ENCODE data around the gene ACTR3C. TPM values are rescaled to one million over a fixed set of nuclear protein-coding genes. Genes with fewer than 3 reads are reported as not detected.

Gene ACTR3C
- total RNA-seq, 1 experiment from 2014 or later, result 26.0 TPM

DNA sequence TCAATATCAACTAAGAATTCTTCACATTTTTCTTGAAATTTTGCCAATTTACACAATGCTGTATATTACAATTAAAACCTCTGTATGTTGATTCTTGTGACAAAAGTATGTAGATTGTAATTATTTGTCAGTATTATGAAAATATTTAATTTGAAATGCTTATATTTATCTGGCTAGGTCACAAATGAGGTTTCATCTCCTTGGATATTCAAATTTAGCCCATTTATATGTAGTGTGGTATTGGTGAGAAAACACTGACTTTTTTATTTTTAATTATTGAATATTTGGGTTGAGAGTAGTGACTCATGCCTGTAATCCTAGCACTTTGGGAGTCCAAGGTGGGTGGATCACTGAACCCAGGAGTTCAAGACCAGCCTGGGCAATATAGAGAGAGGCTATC, 21.0 kb upstream of the ACTR3C start:
- Mint-ChIP-seq H3K27ac (ENCODE audit: unreplicated experiment) (no peak overlapping the region), H3K9me3 (ENCODE audit: low read depth, unreplicated experiment) (no peaks in the 10 kb centered on the region), H3K36me3 (ENCODE audit: insufficient read depth, unreplicated experiment) (peaks cover 6% of the 10 kb centered on the region), H3K4me1 (ENCODE audit: low read depth, unreplicated experiment) (peaks cover 13% of the 10 kb centered on the region), H3K27me3 (ENCODE audit: unreplicated experiment) (no peaks in the 10 kb centered on the region), H3K4me3 (ENCODE audit: low read depth, unreplicated experiment) (no peak overlapping the region)
- no TSS peak for BruUV-seq (replicated peaks)
- intact Hi-C loops (cut with micrococcal nuclease; ENCODE audit: unreplicated experiment), result no loop called here
- TF ChIP-seq, protein P1, sequence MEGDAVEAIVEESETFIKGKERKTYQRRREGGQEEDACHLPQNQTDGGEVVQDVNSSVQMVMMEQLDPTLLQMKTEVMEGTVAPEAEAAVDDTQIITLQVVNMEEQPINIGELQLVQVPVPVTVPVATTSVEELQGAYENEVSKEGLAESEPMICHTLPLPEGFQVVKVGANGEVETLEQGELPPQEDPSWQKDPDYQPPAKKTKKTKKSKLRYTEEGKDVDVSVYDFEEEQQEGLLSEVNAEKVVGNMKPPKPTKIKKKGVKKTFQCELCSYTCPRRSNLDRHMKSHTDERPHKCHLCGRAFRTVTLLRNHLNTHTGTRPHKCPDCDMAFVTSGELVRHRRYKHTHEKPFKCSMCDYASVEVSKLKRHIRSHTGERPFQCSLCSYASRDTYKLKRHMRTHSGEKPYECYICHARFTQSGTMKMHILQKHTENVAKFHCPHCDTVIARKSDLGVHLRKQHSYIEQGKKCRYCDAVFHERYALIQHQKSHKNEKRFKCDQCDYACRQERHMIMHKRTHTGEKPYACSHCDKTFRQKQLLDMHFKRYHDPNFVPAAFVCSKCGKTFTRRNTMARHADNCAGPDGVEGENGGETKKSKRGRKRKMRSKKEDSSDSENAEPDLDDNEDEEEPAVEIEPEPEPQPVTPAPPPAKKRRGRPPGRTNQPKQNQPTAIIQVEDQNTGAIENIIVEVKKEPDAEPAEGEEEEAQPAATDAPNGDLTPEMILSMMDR (IDR thresholded peaks at IDR 0.05; ENCODE audit: unreplicated experiment), result no peak
- CTCF ChIA-PET, result no interaction called here
- DNase-seq, result no peak

GRCh38 chr7:150343225-150343624, 19.9 kb upstream of the ACTR3C start:
- no peaks in the 10 kb centered on the region for H3K9me3 Mint-ChIP-seq (ENCODE audit: low read depth, unreplicated experiment)
- TF ChIP-seq, protein P1 (IDR thresholded peaks at IDR 0.05; ENCODE audit: unreplicated experiment), result no peak
- CTCF ChIA-PET, result no interaction called here
- DNase-seq, result no peak
- intact Hi-C loops (cut with micrococcal nuclease; ENCODE audit: unreplicated experiment), result no loop called here
- BruUV-seq (replicated peaks), result no TSS peak
- H3K4me1 Mint-ChIP-seq (ENCODE audit: low read depth, unreplicated experiment), result peaks cover 18% of the 10 kb centered on the region
- H3K27me3 Mint-ChIP-seq (ENCODE audit: unreplicated experiment), result no peaks in the 10 kb centered on the region
- peaks cover 6% of the 10 kb centered on the region for H3K36me3 Mint-ChIP-seq (ENCODE audit: insufficient read depth, unreplicated experiment)
- H3K27ac Mint-ChIP-seq (ENCODE audit: unreplicated experiment), result no peak overlapping the region
- H3K4me3 Mint-ChIP-seq (ENCODE audit: low read depth, unreplicated experiment), result no peak overlapping the region

DNA sequence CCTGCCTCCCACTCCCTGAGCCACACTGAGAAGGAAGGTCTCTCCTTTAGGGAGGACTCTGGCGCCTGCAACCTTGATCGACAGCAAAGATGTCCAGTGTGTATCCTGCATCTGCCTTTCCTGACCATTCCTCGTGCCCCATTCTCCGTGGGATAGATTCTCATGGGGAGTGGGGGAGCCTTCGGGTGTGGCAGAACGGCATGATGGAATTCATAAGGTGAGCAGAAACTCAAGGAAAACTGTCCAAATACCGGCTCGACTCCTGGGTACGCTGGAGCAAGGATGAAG, 18.7 kb upstream of the ACTR3C start:
- intact Hi-C loops (cut with micrococcal nuclease; ENCODE audit: unreplicated experiment), result no loop called here
- CTCF ChIA-PET, result no interaction called here

DNA sequence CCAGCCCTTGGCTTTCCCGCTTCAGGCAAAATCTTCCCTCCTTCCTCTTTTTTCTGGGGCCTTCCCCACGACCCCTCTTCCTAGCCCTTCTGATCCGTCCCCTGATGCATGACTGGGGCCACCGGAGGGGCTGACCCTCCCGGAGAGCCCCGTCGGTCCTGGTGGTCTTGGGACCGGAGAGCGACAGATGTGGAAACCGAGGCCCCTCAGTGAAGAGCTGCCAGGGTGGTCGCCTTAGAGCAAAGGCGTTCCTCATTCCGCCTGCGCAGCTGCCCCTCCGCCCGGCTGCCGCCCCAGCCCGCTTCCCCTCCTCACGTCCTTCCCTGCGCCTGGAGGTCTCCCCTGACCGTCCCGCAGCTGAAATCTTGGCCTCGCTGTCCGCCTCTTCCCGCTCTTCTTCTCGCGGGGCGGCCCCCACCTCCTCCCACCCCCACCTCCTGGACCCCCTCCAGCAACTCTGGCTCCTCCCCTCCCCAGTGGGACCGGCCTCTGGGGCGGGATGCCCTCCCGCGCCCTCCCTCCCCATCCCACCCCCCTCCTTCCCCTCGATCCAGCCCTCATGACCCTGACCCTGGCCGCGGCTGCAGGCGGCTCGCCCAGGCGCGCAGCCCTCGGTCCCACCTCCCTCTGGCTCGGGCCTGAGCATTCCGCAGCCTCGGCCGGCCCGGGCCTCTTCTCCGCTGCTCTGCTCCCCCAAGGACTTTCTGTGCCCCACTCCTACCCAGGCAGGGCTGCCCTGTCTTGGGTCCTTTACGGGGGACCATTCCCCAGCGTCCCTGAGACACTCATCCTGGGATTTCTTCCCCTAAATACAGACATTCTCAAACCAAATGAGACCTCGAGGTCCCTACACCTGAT, 18.1 kb upstream of the ACTR3C start, which contains the start of gene RARRES2:
TSS of gene RARRES2 (minus strand) at position 367 of the 858 bp plus-strand sequence. CDS start 1,020 bp downstream, outside the sequence.
- Mint-ChIP-seq H3K27ac (ENCODE audit: unreplicated experiment) (peak within 1 kb of the TSS; percentile 75), H3K4me3 (ENCODE audit: low read depth, unreplicated experiment) (peak within 1 kb of the TSS; percentile 76), H3K36me3 (ENCODE audit: insufficient read depth, unreplicated experiment) (peaks cover 19% of the 10 kb centered on the region), H3K4me1 (ENCODE audit: low read depth, unreplicated experiment) (peaks cover 18% of the 10 kb centered on the region), H3K27me3 (ENCODE audit: unreplicated experiment) (no peaks in the 10 kb centered on the region), H3K9me3 (ENCODE audit: low read depth, unreplicated experiment) (no peaks in the 10 kb centered on the region)
- TF ChIP-seq, protein P1 (IDR thresholded peaks at IDR 0.05; ENCODE audit: unreplicated experiment), result no peak
- BruUV-seq (replicated peaks), result no TSS peak
- no peak for DNase-seq
- intact Hi-C loops (cut with micrococcal nuclease; ENCODE audit: unreplicated experiment), result no loop called here
- CTCF ChIA-PET, result no interaction called here

More for the DNA sequence above, 18.7 kb upstream of the ACTR3C start:
- peaks cover 13% of the 10 kb centered on the region for H3K36me3 Mint-ChIP-seq (ENCODE audit: insufficient read depth, unreplicated experiment)
- H3K9me3 Mint-ChIP-seq (ENCODE audit: low read depth, unreplicated experiment), result no peaks in the 10 kb centered on the region
- no peak for DNase-seq
- no peaks in the 10 kb centered on the region for H3K27me3 Mint-ChIP-seq (ENCODE audit: unreplicated experiment)
- H3K4me1 Mint-ChIP-seq (ENCODE audit: low read depth, unreplicated experiment), result peaks cover 18% of the 10 kb centered on the region
- no TSS peak for BruUV-seq (replicated peaks)
- TF ChIP-seq, protein P1 (IDR thresholded peaks at IDR 0.05; ENCODE audit: unreplicated experiment), result no peak
- no peak overlapping the region for H3K27ac Mint-ChIP-seq (ENCODE audit: unreplicated experiment)
- no peak overlapping the region for H3K4me3 Mint-ChIP-seq (ENCODE audit: low read depth, unreplicated experiment)

All from Calu3 (cell line).